ENCODE measurements around the gene ETFA.

The ETFA gene

DNA sequence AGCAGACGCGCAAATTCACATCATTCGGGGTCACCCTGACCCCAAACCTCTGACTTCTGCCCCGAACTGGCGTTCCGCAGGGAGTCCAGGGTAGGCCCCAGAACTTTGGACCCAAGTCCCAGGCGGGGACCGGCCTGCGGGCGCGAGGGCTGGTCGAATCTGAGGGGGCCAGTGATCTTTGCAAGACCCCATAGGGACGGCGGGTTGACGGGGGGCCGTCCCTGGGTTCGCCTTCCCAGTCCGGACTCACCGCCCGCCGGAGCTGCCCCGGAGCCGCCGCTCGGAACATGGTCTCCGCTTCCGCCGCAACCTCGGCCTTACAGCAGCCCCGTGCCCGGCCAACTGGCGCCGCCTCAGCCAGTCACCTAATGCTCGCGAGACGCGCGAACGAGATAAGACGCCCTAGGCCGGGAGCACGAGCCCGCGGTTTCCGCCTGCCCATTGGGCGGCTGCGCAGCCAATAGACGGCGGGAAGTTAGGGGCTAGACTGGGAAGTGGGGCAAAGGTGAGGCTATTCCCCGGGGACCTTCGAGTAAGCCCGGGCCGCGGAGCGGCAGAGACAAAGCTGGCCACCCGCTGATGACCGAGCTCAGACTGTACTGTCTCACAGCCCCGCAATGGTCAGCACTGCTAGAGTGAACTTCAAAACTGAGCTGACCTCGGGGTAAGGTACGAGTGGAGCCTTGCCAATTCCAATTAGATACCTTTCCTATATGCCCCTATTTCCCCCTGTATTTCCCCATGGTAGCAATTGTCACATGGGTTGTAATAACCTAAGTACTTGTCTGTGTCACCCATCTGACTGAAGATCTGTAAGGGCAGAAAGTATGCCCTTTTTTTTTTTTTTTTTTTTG, at the start of gene ETFA:
Gene ETFA (minus strand): TSS at position 370 of the 854 bp plus-strand sequence. CDS start 81 bp downstream, at position 289.
- peak; percentile 91 to 94 for DNase-seq

DNA sequence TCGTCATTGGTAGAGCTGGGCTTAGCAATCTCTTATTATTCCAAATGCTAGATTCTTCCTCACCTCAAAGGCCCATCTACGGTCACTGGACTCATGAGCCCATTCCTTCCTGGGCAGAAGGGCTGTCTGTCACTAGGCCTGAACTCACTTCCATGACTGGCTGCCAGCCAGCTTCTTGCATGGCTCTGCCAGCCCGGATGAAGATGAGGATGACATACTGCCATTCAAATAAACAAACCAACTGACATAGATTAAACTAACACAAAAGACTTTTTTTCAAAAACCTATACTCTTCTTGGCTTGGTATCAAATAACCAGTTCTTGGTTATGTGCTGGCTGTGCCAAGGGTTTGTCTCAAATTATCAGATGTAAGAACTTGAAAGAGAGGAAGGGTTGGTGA, 49.1 kb upstream of the ETFA start:
- DNase-seq: no peak

DNA sequence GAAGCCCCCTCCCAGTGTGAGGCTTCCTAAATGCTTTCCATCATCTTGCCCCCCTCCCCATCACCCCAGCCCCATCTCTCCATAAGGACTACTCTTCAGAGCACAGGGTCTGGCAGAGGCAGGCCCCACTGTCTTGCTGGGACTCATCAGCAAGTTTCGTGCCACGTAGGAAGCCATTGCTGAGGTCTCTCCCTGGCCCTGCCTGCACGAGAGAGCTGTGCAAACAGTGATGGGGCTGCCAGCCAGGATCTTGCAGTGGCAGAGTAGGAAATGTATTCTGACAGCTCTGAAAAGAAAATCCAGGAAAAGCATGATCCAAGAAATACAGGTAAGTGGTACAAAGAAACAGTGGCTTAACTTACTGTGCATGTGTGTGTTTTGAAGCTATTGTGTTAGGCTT, 47.9 kb upstream of the ETFA start:
- no peak for DNase-seq

DNA sequence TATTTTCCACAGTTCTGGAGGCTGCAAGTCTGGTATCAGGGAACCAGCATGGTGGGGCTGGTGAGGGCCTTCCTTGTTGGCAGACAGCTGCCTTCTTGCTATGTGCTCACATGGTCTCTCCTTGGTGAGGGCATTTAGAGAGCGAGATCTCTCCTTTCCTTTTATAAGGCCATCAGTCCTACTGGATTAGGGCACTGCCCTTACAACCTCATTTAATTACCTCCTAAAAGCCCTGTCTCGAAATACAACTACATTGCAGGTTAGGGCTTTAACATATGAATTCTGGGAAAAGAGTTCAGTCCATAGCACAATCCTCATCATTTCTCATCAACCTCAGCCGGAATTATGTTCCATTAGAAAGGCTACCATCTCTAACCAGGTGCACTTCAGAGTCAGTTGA, 47.2 kb upstream of the ETFA start:
- no peak for DNase-seq

DNA sequence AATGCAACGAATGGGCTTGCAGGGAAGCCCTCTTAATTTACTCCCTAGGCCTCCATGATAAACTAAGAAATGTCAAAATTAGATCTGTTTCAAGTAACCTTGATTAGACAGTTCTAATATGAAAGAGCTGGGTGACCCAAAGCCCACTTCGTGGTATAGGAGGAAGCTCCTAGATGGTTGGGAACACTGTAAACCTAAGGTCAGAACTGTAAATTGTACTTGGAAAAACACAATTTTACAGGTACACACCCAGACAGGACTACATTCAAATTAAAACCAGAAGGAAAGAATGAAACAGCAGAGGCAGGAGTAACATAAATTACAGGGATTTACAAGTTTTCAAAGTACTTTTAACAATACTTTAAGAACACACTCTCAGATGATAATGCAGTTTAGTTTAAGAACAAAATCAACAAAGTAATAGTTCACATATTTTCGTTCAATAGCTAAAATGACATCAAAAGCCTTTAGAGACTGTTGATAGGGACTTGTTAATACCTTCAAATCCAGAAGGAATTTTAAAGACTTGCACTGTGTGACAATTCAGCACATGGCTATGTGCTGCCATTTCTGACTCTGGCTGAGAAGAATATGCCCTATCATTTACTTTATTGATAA, 43.7 kb upstream of the ETFA start:
- DNase-seq: no peak

GRCh38 chr15:76353903-76354302, 42.6 kb upstream of the ETFA start:
- DNase-seq: no peak

DNA sequence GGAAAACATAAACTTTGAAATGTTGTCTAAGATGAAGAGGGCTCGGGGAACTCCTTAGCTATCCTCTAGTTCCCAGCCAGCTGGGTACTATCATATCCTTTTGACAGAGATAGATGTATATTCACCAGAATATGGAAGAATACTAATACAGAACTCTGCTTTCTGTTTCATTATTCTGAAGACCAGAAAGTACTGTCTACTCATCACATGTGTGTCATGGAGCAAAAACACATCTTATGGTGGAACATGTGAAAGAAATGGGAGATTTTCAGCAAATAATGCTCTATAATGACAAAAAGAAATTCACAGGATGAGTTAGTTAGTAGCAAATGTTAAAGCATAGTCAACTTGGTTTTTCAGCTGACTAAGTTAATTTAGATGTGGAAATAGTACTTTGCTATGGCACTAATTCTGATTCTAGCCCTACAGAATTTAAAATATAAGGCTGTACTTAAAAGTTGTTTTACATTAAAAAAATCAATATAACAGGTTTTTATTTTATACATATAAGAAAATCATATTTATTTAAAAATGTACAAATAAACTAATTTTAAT, 41.8 kb upstream of the ETFA start:
- DNase-seq: no peak

DNA sequence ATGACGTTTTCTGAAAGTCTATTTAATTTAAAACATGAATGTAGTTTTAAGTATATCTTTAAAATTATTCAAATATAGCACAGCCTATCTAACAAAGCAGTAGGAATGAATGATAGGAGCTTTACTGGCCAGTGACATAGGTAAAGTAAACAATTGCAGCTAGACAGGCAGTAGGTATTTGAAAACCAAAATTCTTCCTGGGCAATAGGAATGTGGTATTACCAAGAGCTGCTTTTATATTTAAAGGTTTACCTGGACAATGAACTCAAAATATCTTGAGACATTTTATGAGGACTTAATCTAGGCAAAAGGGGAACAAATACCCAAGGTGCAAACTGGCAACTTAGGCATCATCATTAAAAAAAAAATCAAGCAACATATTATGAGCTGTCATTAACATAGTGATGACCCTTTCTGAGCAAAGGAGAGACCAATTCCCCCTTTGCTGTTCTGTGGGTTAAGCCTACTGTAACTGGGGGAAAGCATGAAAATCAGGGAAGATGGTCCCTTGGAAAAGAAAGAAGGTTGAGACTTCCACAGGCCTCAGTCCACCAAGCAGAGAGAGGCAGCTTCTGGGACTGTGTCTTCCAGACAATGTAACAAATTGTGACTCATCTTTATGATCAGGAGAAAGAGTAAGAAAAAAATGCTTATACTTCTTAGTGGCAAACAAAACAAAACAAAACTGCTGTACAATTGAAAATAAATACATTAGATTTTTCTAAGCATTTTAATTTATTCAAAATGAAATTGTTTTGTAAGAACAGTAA, 38.2 kb upstream of the ETFA start:
- DNase-seq: no peak

DNA sequence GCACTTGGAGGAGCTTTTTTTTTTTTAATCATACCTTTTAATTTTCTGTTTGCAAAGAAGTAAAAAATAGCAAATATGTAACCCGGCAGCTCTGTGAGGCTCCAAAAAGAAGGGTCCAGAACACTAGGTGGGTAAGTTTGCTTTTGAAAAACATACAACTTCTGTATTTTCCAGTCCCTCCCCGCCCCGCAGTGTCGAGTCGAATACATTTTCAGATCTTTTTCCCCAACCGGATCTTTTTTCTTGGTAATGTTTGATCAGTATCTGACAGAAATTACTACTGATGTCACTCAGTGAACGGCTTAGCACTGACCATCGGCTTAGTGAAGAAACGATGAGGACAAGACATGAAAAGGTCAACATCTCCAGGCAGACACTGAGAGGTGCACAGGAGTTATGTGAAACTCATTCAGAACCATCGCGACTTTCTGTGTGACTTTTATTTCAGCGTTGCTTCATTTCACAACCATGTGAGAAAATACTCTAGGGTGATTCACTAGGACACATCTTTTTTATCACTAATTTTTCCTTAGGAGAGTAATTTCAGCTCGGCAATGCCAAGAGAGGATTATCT, 36.3 kb upstream of the ETFA start:
- no peak for DNase-seq

DNA sequence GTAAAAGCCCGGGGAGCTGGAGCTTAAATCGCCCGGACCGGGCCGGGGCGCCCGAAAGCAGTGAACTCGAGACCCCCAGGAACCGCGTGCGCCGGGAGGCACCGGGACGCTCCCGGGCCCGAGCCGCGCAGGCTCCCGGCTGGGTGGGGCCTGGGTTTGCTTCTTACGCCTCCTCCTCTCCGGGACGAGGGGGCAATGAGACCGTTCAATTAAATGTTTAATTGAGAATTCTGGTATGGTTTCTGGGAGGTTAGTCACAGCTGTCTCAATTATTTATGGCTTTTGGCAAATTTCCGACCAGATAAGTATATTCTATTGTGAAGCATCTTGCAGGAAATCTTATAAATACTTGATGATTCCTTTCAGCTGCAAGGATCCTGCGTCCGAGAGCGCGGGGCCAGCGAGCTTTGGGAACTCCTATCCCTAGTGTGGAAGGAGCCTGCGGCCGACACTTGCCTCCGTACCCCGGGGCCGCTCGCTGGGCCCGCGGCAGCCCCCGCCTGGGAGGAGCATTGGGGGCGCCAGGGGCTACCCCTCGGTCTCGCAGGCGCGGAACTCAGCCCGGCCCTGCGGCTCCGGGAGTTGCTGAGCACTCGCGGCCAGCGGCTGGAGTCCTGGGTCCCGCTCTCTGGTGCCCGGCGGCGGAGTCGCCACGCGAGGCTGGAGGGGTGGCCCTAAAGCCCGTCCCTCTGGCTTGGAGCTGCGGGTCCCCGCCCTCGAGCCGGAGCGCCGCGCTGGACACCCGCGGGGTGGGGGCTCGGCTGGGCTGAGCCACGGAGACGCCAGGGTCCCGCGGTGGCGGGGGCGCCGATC, 35.6 kb upstream of the ETFA start:
- DNase-seq: no peak

GRCh38 chr15:76345880-76346668, 34.8 kb upstream of the ETFA start:
- DNase-seq: peak in 1 of 2 donors; percentile 10

DNA sequence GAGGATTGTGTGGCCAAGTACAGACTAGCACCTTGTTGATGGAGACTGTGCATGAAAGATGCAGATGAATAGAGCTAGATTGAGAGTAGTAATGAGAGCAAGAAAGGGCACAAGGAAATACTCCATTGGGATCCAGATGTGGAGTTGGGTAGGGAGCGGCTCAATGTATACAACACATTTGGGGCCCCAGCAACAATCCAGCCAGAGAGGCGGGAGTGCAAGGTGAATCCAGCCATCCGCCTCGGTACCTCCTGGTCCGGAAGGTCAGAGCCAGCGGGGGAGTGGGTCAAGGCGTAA, 34.3 kb upstream of the ETFA start:
- no peak for DNase-seq

DNA sequence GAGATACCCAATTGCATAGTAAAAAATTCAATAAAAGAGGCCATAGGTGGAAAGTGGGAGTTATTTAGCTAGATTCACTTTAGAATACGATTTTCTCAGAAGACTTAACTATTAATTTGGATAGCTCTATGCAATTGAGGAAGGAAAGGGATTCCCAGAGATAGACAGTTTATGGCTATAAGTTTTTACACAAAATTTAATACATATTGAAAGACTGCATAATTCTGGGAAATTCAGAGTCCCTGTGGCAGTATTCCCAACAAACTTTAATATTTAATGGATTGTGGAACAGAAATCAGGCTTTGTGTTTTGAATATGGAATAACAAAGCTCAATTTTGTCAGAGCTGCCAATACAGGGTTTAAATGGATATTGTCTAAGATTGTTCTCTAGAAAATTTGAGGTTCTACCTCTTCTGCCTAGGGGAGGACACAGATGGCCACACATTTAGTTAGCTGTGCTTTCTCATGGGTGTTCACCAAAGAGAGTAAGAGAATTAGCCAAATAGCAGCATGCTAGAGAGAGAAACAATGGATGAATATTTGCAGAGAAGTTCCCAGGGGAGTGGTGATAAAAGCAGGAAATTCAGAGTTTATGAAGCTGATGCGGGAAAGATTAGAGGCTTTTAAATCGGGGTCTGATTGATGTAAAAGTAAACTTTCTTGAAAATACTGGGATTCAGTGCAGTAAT, 33.8 kb upstream of the ETFA start:
- no peak for DNase-seq

DNA sequence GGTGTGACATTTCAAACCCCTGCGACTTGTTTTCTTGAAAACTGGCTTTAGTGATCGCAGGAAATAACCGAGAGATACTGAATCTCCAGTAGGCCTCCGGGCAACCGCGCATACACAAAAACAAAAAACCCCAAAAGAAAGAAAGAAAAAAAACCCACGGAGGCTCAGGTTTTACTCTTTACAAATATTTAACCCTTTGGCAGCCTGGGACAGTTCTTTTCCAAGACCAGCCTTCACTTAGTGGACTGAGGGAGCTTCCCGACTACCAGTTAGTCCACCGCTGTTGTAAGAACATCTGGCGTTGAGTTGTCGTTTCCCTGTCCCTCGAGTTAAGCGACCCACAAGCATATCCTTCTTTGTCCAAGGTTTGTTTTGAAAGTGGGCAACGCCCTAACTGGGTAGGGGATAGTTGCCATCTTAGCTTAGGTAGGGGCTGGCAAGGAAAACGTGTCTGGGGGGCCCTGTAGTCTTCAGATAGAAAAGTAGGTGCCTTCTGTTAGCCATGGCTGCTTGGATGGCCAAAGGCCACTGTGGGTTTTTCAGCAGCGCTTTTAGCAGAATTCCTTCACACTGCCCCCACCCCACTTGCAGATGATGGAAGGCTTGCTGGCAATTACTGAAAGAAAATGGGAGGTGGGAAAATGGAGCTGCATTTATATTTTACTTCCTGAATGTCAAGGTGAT, 32.2 kb upstream of the ETFA start:
- peak in 1 of 2 donors; percentile 17 for DNase-seq

- peak in 1 of 2 donors; percentile 15 for DNase-seq
Observed at GRCh38 chr15:76342382-76343201, 31.3 kb upstream of the ETFA start.

GRCh38 chr15:76342058-76342381, 30.8 kb upstream of the ETFA start:
- no peak for DNase-seq

DNA sequence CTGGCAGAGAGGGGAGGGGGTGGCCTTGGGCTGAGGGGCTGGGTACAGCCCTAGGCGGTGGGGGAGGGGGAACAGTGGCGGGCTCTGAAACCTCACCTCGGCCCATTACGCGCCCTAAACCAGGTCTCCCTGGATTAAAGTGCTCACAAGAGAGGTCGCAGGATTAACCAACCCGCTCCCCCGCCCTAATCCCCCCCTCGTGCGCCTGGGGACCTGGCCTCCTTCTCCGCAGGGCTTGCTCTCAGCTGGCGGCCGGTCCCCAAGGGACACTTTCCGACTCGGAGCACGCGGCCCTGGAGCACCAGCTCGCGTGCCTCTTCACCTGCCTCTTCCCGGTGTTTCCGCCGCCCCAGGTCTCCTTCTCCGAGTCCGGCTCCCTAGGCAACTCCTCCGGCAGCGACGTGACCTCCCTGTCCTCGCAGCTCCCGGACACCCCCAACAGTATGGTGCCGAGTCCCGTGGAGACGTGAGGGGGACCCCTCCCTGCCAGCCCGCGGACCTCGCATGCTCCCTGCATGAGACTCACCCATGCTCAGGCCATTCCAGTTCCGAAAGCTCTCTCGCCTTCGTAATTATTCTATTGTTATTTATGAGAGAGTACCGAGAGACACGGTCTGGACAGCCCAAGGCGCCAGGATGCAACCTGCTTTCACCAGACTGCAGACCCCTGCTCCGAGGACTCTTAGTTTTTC, 30.2 kb upstream of the ETFA start:
- DNase-seq: peak in 1 of 2 donors; percentile 9

- peak; percentile 46 to 51 for DNase-seq
Observed at GRCh38 chr15:76340803-76341365, 29.6 kb upstream of the ETFA start.
